ENCODE results near the gene CDYL. TPM values are rescaled to one million over a fixed set of nuclear protein-coding genes. Genes with fewer than 3 reads are reported as not detected.

The CDYL gene
- total and polyA plus RNA-seq, 2 of the 4 experiments (the other 2 are of a cell fraction): 14.2 to 92.1 TPM

DNA sequence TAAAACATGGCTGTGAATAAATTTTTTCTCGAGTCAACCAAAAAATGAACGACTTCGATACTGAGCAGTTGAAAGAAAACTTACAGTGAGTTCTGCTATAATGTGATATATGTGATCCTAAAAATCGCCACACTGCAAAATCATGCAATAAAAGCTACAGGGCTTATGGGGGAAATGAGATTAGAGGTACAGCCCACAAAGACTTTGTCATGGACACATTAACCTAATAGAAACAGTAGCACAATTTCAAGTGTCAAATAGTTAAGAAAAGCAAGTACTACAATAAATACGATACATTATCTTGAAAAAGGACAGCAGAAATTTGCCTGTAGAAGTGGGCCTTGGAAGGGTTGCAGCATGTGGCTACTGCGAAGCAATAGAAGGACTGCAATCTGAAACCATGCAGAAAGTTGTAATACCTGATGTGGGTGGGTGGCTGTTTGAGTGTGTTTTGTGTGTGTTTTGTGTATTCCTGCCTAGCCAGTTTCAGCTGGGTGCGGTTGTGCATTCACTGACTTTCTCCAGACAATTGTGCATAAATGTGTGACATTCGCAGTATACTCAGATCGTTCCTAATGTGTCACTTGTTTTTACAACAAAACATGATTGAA lies 148.6 kb downstream of the CDYL start:
- Histone ChIP-seq H2AK9ac (replicated peaks; ENCODE audit: low read depth, low read length, poor library complexity) (no peak overlapping the region), H2AFZ (replicated peaks; ENCODE audit: low read length, poor library complexity) (no peak overlapping the region), H3K23ac (ENCODE audit: low read depth, low read length) (no peak overlapping the region), H3K79me1 (ENCODE audit: low read depth in 1 of 2, low read length in 2 of 2) (peaks cover 39 to 52% of the 10 kb centered on the region in 2 experiments), H4K5ac (ENCODE audit: low read depth, low read length) (no peak overlapping the region), H3K18ac (ENCODE audit: low read depth, low read length) (no peak overlapping the region), H2BK120ac (ENCODE audit: low read depth, low read length) (no peak overlapping the region), H4K20me1 (ENCODE audit: insufficient read depth, low read length) (peaks cover 25% of the 10 kb centered on the region; the same call in 1 of the 2 replicates), H3K4me3 (ENCODE audit: insufficient read depth, low read depth, low read length) (no peak overlapping the region), H3K4me1 (ENCODE audit: control insufficient read depth, insufficient read depth, low read length) (no peaks in the 10 kb centered on the region; the same call in 1 of the 2 replicates), H2BK5ac (ENCODE audit: low read depth, low read length, poor library complexity, severe bottlenecking) (no peak overlapping the region), H3K9me3 (ENCODE audit: control insufficient read depth, insufficient read depth, low read length) (no peaks in the 10 kb centered on the region), H4K91ac (ENCODE audit: insufficient read depth, low read depth, low read length) (no peak overlapping the region), H3K14ac (replicated peaks; ENCODE audit: low read depth, low read length) (no peak overlapping the region), H2BK20ac (ENCODE audit: low read depth, low read length) (no peak overlapping the region), H3K4ac (ENCODE audit: low read depth, low read length) (no peak overlapping the region), H4K8ac (ENCODE audit: low read depth in 2 of 2, low read length in 2 of 2) (no peak overlapping the region), H3K9ac (ENCODE audit: low read depth, low read length) (no peak overlapping the region), H2AK5ac (ENCODE audit: low read depth, low read length) (no peak overlapping the region), H3K27me3 (ENCODE audit: control insufficient read depth, insufficient read depth, low read length) (no peaks in the 10 kb centered on the region), H3K56ac (ENCODE audit: extremely low read depth, insufficient read depth, low read length) (no peak overlapping the region), H3K9me1 (ENCODE audit: insufficient read depth, low read length) (no peaks in the 10 kb centered on the region), H3K4me2 (ENCODE audit: low read depth, low read length) (no peak overlapping the region), H3K36me3 (ENCODE audit: control insufficient read depth, insufficient read depth, low read length) (0 out of 2 replicates have a peak, but pooled peaks cover 2% of the 10 kb centered on the region), H3K27ac (ENCODE audit: insufficient read depth, low read length) (no peak overlapping the region), H2BK15ac (ENCODE audit: low read depth, low read length) (no peak overlapping the region)
- no peak for DNase-seq
- ChIA-PET CTCF (no interaction called here), POLR2A (ENCODE audit: unreplicated experiment) (interaction anchor here (0.6 kb wide), 2 partner anchors 12 to 852 kb away, joined by 3 to 9 read pairs; no protein-coding TSS in a partner anchor)
- in situ Hi-C loops (cut with MboI; ENCODE audit: low sequenced_read_pairs): no loop called here
- TF ChIP-seq RAD21 (IDR thresholded peaks at IDR 0.05; ENCODE audit: low read length) (no peak), RCOR1 (IDR thresholded peaks at IDR 0.05; ENCODE audit: insufficient replicate concordance, low read length) (no peak), RFX5 (IDR thresholded peaks at IDR 0.05; ENCODE audit: low read depth, low read length) (no peak), NFE2L2 (IDR thresholded peaks at IDR 0.05; ENCODE audit: low read depth, low read length) (no peak), CEBPB (IDR thresholded peaks at IDR 0.05; ENCODE audit: low read depth, low read length) (no peak), CTCF (conservative IDR thresholded peaks at IDR 0.05; ENCODE audit: low read depth, low read length) (no peak), MXI1 (IDR thresholded peaks at IDR 0.05; ENCODE audit: borderline replicate concordance, low read depth, low read length) (no peak)
- TF ChIP-seq, protein P1, sequence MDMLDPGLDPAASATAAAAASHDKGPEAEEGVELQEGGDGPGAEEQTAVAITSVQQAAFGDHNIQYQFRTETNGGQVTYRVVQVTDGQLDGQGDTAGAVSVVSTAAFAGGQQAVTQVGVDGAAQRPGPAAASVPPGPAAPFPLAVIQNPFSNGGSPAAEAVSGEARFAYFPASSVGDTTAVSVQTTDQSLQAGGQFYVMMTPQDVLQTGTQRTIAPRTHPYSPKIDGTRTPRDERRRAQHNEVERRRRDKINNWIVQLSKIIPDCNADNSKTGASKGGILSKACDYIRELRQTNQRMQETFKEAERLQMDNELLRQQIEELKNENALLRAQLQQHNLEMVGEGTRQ (IDR thresholded peaks at IDR 0.05; ENCODE audit: low read depth, low read length): no peak
- no TSS peak for BruUV-seq (replicated peaks)
- WGBS, 2 experiments (ENCODE audit: extremely low coverage in 2 of 2, insufficient read length in 1 of 2): no CpG with 5 or more reads among the region's 9 CpGs
- dilution Hi-C loops (cut with HindIII; ENCODE audit: low sequenced_read_pairs, unreplicated experiment): no loop called here
- ATAC-seq (ENCODE audit: low read depth): no peak
- intact Hi-C loops (cut with micrococcal nuclease): no loop called here

All from IMR-90 (cell line).